GM23338 (cell line): ENCODE results near the gene CCDC169. TPM values are rescaled to one million over a fixed set of nuclear protein-coding genes. Genes with fewer than 3 reads are reported as not detected.

Experiments used
- polyA plus RNA-seq: library from polyadenylated mRNA; unstranded; fragments of >200 nt; fragmentation: Nextera tagmentation; extraction: Ambion mirVana; gene quantifications from 2 replicates; pipeline ENCODE4 v1.2.1, GENCODE V29; 2016
- small RNA-seq: library from RNA; depleted of rRNA; stranded (forward); fragments of <200 nt; gene quantifications from one replicate; pipeline ENCODE3, GENCODE V24; 2014; ENCODE audit warnings: low replicate concordance
- total RNA-seq: library from RNA; depleted of rRNA; stranded (reverse); fragments of >200 nt; shearing (Covaris generic); gene quantifications from 2 replicates; pipeline ENCODE4 v1.2.3, GENCODE V29; 2014; rRNA removed

Gene CCDC169
- total and polyA plus RNA-seq, 2 experiments from 2014 or later = 48.5 to 61.2 TPM

Small RNA genes within 50 kb of the gene (small RNA-seq; reads per million reads assigned to genes)
- gene RNU6-71P = not detected

Other genes starting within 250 kb of the CCDC169 start
- gene DCLK1, start 166.4 kb downstream of the CCDC169 start, total RNA-seq = 57.7 and 62.8 TPM in 2 replicates
- gene DCLK1, start 166.4 kb downstream of the CCDC169 start, polyA plus RNA-seq = 12.2 and 13.1 TPM in 2 replicates
- 2.8 and 3.5 TPM in 2 replicates for gene SOHLH2, start 83.3 kb downstream of the CCDC169 start, total RNA-seq
- gene SOHLH2, start 83.3 kb downstream of the CCDC169 start, polyA plus RNA-seq = 1.1 and 1.8 TPM in 2 replicates
- gene SPART, start 48.6 kb upstream of the CCDC169 start, total RNA-seq = 109 and 116 TPM in 2 replicates
- 109 and 115 TPM in 2 replicates for gene SPART, start 48.6 kb upstream of the CCDC169 start, polyA plus RNA-seq
- gene CCNA1, start 134.7 kb upstream of the CCDC169 start, total RNA-seq = 7.4 and 8.1 TPM in 2 replicates
- 3.8 and 5.6 TPM in 2 replicates for gene CCNA1, start 134.7 kb upstream of the CCDC169 start, polyA plus RNA-seq